ENCODE results near the gene OR10H5.

DNA sequence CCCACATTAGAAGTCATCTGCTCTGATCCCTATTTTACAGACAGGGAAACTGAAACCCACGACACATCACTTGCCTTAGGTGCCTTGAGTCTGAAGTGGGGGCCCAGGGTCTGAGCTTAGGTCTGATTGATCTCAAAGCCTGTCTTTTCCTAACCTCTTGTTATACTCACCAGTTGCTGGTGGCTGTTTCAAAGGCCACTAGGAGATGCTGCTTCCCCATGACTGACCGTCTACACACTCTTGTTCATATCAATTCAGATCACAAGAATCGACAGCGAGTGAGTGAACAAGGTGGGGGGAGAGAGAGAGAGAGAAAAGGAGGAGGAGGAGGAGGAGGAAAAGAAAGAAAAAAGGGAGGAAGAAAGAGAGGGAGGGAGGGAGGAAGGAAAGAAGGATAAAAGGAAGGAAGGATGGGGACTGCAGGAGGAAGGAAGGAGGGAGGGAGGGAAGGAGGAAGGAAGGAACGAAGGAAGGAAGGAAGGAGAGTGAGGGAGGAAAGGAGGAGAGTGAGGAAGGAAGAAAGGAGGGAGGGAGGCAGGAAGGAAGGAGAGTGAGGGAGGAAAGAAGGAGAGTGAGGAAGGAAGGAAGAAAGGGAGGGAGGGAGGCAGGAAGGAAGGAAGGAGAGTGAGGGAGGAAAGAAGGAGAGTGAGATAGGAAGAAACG is 24.7 kb downstream of the OR10H5 start:
- TF ChIP-seq, protein P1, sequence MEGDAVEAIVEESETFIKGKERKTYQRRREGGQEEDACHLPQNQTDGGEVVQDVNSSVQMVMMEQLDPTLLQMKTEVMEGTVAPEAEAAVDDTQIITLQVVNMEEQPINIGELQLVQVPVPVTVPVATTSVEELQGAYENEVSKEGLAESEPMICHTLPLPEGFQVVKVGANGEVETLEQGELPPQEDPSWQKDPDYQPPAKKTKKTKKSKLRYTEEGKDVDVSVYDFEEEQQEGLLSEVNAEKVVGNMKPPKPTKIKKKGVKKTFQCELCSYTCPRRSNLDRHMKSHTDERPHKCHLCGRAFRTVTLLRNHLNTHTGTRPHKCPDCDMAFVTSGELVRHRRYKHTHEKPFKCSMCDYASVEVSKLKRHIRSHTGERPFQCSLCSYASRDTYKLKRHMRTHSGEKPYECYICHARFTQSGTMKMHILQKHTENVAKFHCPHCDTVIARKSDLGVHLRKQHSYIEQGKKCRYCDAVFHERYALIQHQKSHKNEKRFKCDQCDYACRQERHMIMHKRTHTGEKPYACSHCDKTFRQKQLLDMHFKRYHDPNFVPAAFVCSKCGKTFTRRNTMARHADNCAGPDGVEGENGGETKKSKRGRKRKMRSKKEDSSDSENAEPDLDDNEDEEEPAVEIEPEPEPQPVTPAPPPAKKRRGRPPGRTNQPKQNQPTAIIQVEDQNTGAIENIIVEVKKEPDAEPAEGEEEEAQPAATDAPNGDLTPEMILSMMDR (IDR thresholded peaks at IDR 0.05) = peak in 4 of 7 experiments; percentile 18 to 73 (median 39)
- TF ChIP-seq POLR2A (IDR thresholded peaks at IDR 0.05) (no peak), POLR2AphosphoS5 (IDR thresholded peaks at IDR 0.05) (no peak), EP300 (IDR thresholded peaks at IDR 0.05) (no peak)
